NCI-H82 (cell line): Measurements from ENCODE around the gene GYS1.

Source experiments
- DNase-seq: peaks from one replicate; lab custom pipeline; 2025; lab: John Stamatoyannopoulos, UW

Gene GYS1

DNA sequence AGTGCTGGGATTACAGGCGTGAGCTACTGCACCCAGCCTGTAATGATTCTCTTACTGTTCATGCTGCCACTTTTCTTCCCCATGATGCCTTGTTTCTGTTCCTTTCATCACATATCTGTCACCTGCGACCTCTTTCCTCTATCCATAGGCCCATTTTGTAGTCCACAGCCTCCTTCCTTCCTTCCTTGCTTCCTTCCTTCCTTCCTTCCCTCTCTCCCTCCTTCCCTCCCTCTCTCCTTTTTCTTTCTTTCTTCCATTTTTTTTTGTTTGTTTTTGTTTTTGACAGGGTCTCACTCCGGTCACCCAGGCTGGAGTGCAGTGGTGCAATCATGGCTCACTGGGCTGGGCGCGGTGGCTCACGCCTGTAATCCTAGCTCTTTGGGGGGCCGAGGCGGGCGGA is 4.2 kb downstream of the GYS1 start:
- no peak for DNase-seq

DNA sequence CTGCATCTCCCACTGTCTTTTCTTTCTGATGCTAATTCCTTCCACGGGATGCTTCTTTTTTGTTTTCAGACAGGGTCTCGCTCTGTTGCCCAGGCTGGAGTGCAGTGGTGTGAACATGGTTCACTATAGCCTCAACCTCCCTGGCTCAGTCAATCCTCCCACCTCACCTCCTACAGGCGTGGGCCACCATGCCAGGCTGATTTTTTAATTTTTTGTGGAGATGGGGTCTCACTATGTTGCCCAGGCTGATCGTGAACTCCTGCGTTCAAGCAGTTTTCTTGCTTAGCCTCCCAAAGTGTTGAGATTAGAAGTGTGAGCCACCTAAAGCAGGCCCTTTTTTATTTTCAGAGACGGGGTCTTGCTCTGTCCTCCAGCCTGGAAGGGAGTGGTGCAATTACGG is 4.8 kb downstream of the GYS1 start:
- no peak for DNase-seq

DNA sequence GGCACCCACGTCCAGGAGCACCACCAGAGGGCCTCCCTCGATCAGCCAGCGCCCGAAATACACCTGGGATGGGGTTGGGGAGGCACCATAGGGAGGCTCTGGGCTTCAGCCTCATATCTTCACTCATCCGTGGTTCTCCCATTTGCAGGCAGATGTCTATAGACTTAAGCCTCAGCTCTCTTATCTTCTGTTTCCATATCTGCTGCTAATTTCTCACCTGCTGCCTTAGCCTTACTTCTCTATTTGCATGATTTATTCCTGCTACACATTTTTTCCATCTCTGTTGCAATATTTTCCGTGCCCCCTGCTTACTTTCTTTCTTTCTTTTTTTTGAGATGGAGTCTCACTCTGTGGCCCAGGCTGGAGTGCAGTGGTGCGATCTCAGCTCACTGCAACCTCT is 5.8 kb downstream of the GYS1 start:
- DNase-seq = no peak

DNA sequence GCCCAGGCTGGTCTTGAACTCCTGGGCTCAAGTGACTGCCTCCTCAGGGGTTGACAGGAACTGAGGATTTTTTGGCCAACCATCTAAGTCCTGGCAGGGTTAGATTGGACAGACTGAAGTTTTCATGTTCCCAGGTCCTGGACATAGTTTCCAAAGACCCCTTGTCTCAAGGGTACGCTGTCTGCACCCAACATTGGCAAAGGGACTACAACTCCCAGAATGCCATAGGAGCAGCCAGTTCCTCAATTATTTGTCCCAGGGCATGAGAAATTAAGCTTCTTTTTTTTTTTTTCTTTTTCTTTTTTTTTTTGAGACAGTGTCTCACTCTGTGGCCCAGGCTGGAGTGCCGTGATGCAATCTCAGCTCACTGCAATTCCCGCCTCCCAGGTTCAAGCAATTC is 6.9 kb downstream of the GYS1 start:
- DNase-seq = no peak

- DNase-seq = no peak
Measured at GRCh38 chr19:48985711-48986110, 7.4 kb downstream of the GYS1 start.

- peak; percentile 77 for DNase-seq
Measured at GRCh38 chr19:48982280-48982679, 10.8 kb downstream of the GYS1 start.

- no peak for DNase-seq
Measured at GRCh38 chr19:48977061-48977460, 16.0 kb downstream of the GYS1 start.

GRCh38 chr19:48975947-48976847 is 16.9 kb downstream of the GYS1 start:
- peak; percentile 78 for DNase-seq

GRCh38 chr19:48970923-48971395 is 22.1 kb downstream of the GYS1 start:
- peak; percentile 94 for DNase-seq

GRCh38 chr19:48970139-48970766 is 22.9 kb downstream of the GYS1 start:
- DNase-seq = no peak

GRCh38 chr19:48969276-48970138 is 23.6 kb downstream of the GYS1 start:
- peak; percentile 82 for DNase-seq

DNA sequence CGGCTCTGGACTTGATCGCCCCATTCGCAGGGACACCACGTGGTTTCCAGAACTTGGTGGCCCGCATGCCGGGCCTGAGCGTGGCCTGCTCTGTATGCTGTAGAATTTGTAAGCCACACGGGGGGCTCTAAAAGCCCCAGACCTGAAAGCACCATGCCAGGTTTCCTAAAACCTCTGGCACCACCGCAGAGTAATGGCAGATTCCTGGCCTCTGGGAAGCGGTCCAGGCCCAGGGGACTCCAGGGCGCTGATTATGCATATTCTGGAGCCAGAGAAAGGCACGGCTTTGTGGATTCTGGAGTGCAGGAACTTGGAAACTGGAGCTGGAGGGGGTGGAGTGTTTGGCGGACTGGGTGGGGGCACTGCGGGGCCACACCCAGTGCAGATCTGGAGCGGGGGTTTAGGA is 24.3 kb downstream of the GYS1 start:
- no peak for DNase-seq

GRCh38 chr19:48968179-48968661 is 24.9 kb downstream of the GYS1 start:
- DNase-seq = no peak

- no peak for DNase-seq
Measured at GRCh38 chr19:48967346-48968178, 25.5 kb downstream of the GYS1 start.

DNA sequence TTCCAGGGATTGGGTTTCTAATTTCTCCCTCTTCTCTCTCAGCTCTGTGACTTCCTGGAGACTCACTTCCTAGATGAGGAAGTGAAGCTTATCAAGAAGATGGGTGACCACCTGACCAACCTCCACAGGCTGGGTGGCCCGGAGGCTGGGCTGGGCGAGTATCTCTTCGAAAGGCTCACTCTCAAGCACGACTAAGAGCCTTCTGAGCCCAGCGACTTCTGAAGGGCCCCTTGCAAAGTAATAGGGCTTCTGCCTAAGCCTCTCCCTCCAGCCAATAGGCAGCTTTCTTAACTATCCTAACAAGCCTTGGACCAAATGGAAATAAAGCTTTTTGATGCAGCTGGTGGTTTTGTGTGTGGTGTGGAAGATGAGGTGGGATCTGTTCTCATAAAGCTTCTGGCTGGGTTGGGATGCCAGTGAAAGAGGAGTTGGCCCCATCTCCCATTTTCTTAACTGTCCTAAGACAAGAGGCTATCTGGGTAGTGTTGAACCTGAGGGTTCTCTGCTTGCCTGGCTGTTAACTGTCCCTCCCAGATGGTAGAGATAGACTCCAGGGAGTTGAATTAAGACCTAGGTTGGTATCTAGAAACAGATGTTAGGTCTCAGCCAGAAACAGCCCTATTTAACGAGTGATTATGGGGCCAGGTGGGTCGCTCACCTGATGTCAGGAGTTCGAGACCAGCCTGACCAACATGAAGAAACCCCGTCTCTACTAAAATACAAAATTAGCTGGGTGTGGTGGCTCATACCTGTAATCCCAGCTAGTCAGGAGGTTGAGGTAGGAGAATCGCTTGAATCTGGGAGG is 26.4 kb downstream of the GYS1 start:
- DNase-seq = no peak

- peak; percentile 96 for DNase-seq
Measured at GRCh38 chr19:48965806-48966540, 27.1 kb downstream of the GYS1 start.

GRCh38 chr19:48965040-48965805 is 27.9 kb downstream of the GYS1 start, which contains the start of gene FTL:
FTL (plus strand) TSS chr19:48965309; CDS start chr19:48965508, 199 bp downstream.
- peak; percentile 98 for DNase-seq

GRCh38 chr19:48964205-48965039 is 28.7 kb downstream of the GYS1 start:
- DNase-seq = peak; percentile 54
